Endothelial cell of umbilical vein (primary cell): Measurements from ENCODE around the gene NEDD9. TPM values are rescaled to one million over a fixed set of nuclear protein-coding genes. Genes with fewer than 3 reads are reported as not detected.
A peak's percentile ranks its signal among the peaks of the same experiment; 100 is the strongest.

Experiments used
- BruUV-seq: library from RNA; stranded (reverse); fragments of 400-500 nt; replicated peaks from 2 replicates; lab custom pipeline; 2021; lab: Mats Ljungman, UMichigan
- CTCF ChIA-PET: fragments of 300-600, 350-600 bp; sonication (Branson Sonifier 250); formaldehyde crosslinking; loops from one replicate; lab custom pipeline; 2021; ENCODE audit warnings: antibody characterized with exemption, inconsistent platforms; lab: Charles Lee
- POLR2A ChIA-PET: fragments of 300-600, 350-600 bp; sonication (Branson Sonifier 250); formaldehyde crosslinking; loops from one replicate; lab custom pipeline; 2021; ENCODE audit warnings: antibody characterized with exemption, inconsistent platforms; lab: Charles Lee
- DNase-seq: peaks from one replicate; pipeline ENCODE4 v3.0.0-alpha.2; 2011; ENCODE audit warnings: low read depth, low spot score
- FAIRE-seq: peaks from 2 replicates; lab custom pipeline; 2011; peaks lifted over from hg19 to GRCh38; lab: Jason Lieb, UNC
- H2AFZ ChIP-seq: 2 replicates; pipeline ENCODE4 v1.6.0; 2012; ENCODE audit warnings: low read depth, low read length, control low read depth, inconsistent platforms
- H3K27ac ChIP-seq: 2 replicates; pipeline ENCODE4 v1.5.1; 2011; ENCODE audit warnings: low read depth, mild to moderate bottlenecking, control low read depth, low read length, moderate library complexity; ENCODE audit not compliant: insufficient read depth
- H3K27me3 ChIP-seq, 2 experiments: 2 replicates each; pipeline versions ENCODE4 v1.6.0 to v1.6.1; 2011; ENCODE audit warnings: low read length in 2 of 2, mixed read lengths in 1 of 2; ENCODE audit not compliant: control insufficient read depth in 2 of 2, insufficient read depth in 2 of 2
- H3K36me3 ChIP-seq, 2 experiments: 2 replicates in 1 of 2; 3 replicates in 1 of 2; pipeline ENCODE4 v1.5.1; 2011; ENCODE audit warnings: low read length in 2 of 2, mild to moderate bottlenecking in 1 of 2, moderate library complexity in 1 of 2; ENCODE audit not compliant: control insufficient read depth in 2 of 2, insufficient read depth in 2 of 2; ENCODE audit errors: extremely low read depth in 1 of 2
- H3K4me1 ChIP-seq: 3 replicates; pipeline ENCODE4 v1.5.1; 2011; ENCODE audit warnings: mild to moderate bottlenecking, low read length; ENCODE audit not compliant: control insufficient read depth, insufficient read depth; ENCODE audit errors: extremely low read depth
- H3K4me2 ChIP-seq: 2 replicates; pipeline ENCODE4 v1.6.1; 2011; ENCODE audit warnings: low read length, control low read depth, mixed read lengths; ENCODE audit not compliant: insufficient read depth
- H3K4me3 ChIP-seq, 3 experiments: fragments of 200-600 bp in 1 of 3; sonication (generic), shearing (Covaris generic) in 1 of 3; replicated peaks in 1 of 3; 2 replicates each; pipeline ENCODE4 v1.5.1; 2011 to 2016; ENCODE audit warnings: control low read depth in 3 of 3, low read length in 3 of 3, mild to moderate bottlenecking in 2 of 3, inconsistent platforms in 1 of 3, low read depth in 1 of 3, moderate library complexity in 1 of 3; ENCODE audit not compliant: insufficient read depth in 1 of 3
- H3K79me2 ChIP-seq: 2 replicates; pipeline ENCODE4 v1.6.0; 2012; ENCODE audit warnings: low read length, inconsistent platforms; ENCODE audit not compliant: control insufficient read depth, insufficient read depth
- H3K9ac ChIP-seq: replicated peaks from 2 replicates; pipeline ENCODE3; 2011; ENCODE audit warnings: low read length, control low read depth; ENCODE audit not compliant: insufficient read depth; ENCODE audit errors: extremely low read depth
- H3K9me1 ChIP-seq: replicated peaks from 3 replicates; pipeline ENCODE4 v1.6.0; 2011; ENCODE audit warnings: mild to moderate bottlenecking, low read length; ENCODE audit not compliant: control insufficient read depth, insufficient read depth; ENCODE audit errors: extremely low read depth
- H3K9me3 ChIP-seq: replicated peaks from 2 replicates; pipeline ENCODE4 v1.5.1; 2012; ENCODE audit warnings: low read length, inconsistent platforms; ENCODE audit not compliant: control insufficient read depth, insufficient read depth
- H4K20me1 ChIP-seq: replicated peaks from 2 replicates; pipeline ENCODE3; 2011; ENCODE audit warnings: mild to moderate bottlenecking, low read length; ENCODE audit not compliant: control insufficient read depth, insufficient read depth; ENCODE audit errors: extremely low read depth
- CTCF ChIP-seq, 2 donors: IDR thresholded peaks; 1 replicate in 1 of 2; 2 replicates in 1 of 2; pipeline ENCODE4 v1.5.1; 2011; ENCODE audit warnings: low read length in 2 of 2, mild to moderate bottlenecking in 2 of 2, moderate library complexity in 2 of 2, control low read depth in 1 of 2, inconsistent platforms in 1 of 2, low read depth in 1 of 2; ENCODE audit not compliant: insufficient read depth in 1 of 2; ENCODE audit errors: extremely low read depth in 1 of 2
- FOS ChIP-seq: IDR thresholded peaks from 2 replicates; pipeline ENCODE4 v1.6.1; 2011; ENCODE audit warnings: mild to moderate bottlenecking, low read length, moderate library complexity, borderline replicate concordance; ENCODE audit not compliant: insufficient read depth
- GATA2 ChIP-seq: IDR thresholded peaks from 2 replicates; pipeline ENCODE4 v1.7.0; 2011; ENCODE audit warnings: low read depth, mild to moderate bottlenecking, moderate library complexity, mixed read lengths, low read length; ENCODE audit not compliant: insufficient read length, insufficient read depth
- MAX ChIP-seq: IDR thresholded peaks from 2 replicates; pipeline ENCODE4 v1.6.1; 2011; ENCODE audit not compliant: insufficient read depth, insufficient read length
- MYC ChIP-seq: IDR thresholded peaks from one replicate; pipeline ENCODE4 v1.6.1; 2011; ENCODE audit warnings: mild to moderate bottlenecking, low read depth, low read length
- POLR2A ChIP-seq: IDR thresholded peaks from 2 replicates; pipeline ENCODE4 v1.6.1; 2012; ENCODE audit warnings: low read depth, mild to moderate bottlenecking, control low read depth, low read length
- POLR2AphosphoS5 ChIP-seq: IDR thresholded peaks from 2 replicates; pipeline ENCODE4 v1.6.1; 2012; ENCODE audit warnings: low read depth, mild to moderate bottlenecking, control low read depth, low read length, moderate library complexity; ENCODE audit not compliant: insufficient read depth
- dilution Hi-C: fragments of 300-500 bp; cut with MboI; formaldehyde crosslinking; loops from one replicate; pipeline ENCODE4 v1.15.0; 2019; ENCODE audit warnings: low sequenced_read_pairs; ENCODE audit not compliant: extremely low pct_ligation_motif_present
- intact Hi-C: fragments of 100-400 bp; cut with micrococcal nuclease; formaldehyde crosslinking; loops from one replicate; pipeline ENCODE4 v1.10.0; 2022
- polyA plus RNA-seq, 4 experiments: library from polyadenylated mRNA; depleted of rRNA in 3 of 4; stranded (reverse) in 3 of 4; unstranded in 1 of 4; fragments of >200 nt; gene quantifications; 2 replicates each; pipeline versions ENCODE4 v1.2.1 to v1.2.3, GENCODE V29; 2011 to 2012; ENCODE audit warnings: missing spikeins in 1 of 4
- total RNA-seq: library from RNA; stranded (reverse); gene quantifications from 2 replicates; pipeline ENCODE4 v1.2.3, GENCODE V29; 2021

Gene NEDD9
- total and polyA plus RNA-seq, 2 donors (not counting 3 experiments of a cell fraction or from before 2014, with no cell fraction given), result 55.2 to 61.0 TPM

GRCh38 chr6:11146117-11146826 is 86.2 kb downstream of the NEDD9 start:
- no peak overlapping the region for H3K27ac ChIP-seq
- ChIA-PET POLR2A (no interaction called here), CTCF (interaction anchor here (3.7 to 4.0 kb wide), 2 partner anchors 350 to 429 kb away, joined by 32 to 136 read pairs; no protein-coding TSS in a partner anchor)
- no peak overlapping the region for H3K4me3 ChIP-seq
- H3K9ac ChIP-seq, result no peak overlapping the region
- no peaks in the 10 kb centered on the region for H3K36me3 ChIP-seq
- no peaks in the 10 kb centered on the region for H3K4me1 ChIP-seq
- no peak overlapping the region for H3K4me2 ChIP-seq
- FAIRE-seq, result peak; percentile 46
- no peak for DNase-seq
- dilution Hi-C loops (loop anchor here (25.0 kb wide), 1 partner anchor 341 kb away; no protein-coding TSS in a partner anchor), intact Hi-C loops (no loop called here)
- no peaks in the 10 kb centered on the region for H3K9me3 ChIP-seq
- TF ChIP-seq GATA2 (no peak), POLR2A (no peak), MYC (no peak)
- no peaks in the 10 kb centered on the region for H3K9me1 ChIP-seq
- BruUV-seq, result no TSS peak
- H4K20me1 ChIP-seq, result no peaks in the 10 kb centered on the region
- H3K27me3 ChIP-seq, result no peaks in the 10 kb centered on the region
- H2AFZ ChIP-seq, result no peak overlapping the region
- H3K79me2 ChIP-seq, result no peaks in the 10 kb centered on the region

GRCh38 chr6:11144393-11144851 is 88.0 kb downstream of the NEDD9 start:
- Histone ChIP-seq H4K20me1 (no peaks in the 10 kb centered on the region), H3K4me1 (no peaks in the 10 kb centered on the region), H3K79me2 (no peaks in the 10 kb centered on the region), H3K27ac (no peak overlapping the region), H3K36me3 (no peaks in the 10 kb centered on the region), H3K4me2 (no peak overlapping the region), H3K9ac (no peak overlapping the region), H2AFZ (no peak overlapping the region), H3K4me3 (no peak overlapping the region), H3K27me3 (no peaks in the 10 kb centered on the region), H3K9me3 (no peaks in the 10 kb centered on the region), H3K9me1 (no peaks in the 10 kb centered on the region)
- no TSS peak for BruUV-seq
- dilution Hi-C loops (loop anchor here (25.0 kb wide), 1 partner anchor 343 kb away; no protein-coding TSS in a partner anchor), intact Hi-C loops (loop anchor here (1.0 to 2.0 kb wide), 7 partner anchors 28 to 431 kb away; partner anchors contain the start of gene NEDD9)
- ChIA-PET CTCF (interaction anchor here (0.6 to 4.0 kb wide), 22 partner anchors 12 to 589 kb away, joined by 3 to 136 read pairs (median 4); partner anchors contain the start of genes NEDD9 and SMIM13), POLR2A (no interaction called here)
- FAIRE-seq (peak; percentile 93), DNase-seq (peak; percentile 70)
- TF ChIP-seq POLR2AphosphoS5, result no peak
- no peak for TF ChIP-seq GATA2
- TF ChIP-seq MAX, result no peak
- peak; percentile 86 to 95 for TF ChIP-seq CTCF (IDR thresholded peaks at IDR 0.05; ENCODE audit: extremely low read depth in 1 of 2, insufficient read depth in 1 of 2, low read depth in 1 of 2, low read length in 2 of 2)
- TF ChIP-seq MYC, result no peak
- TF ChIP-seq FOS, result no peak
